HG03469 (cell line): Measurements from ENCODE around the gene RASGEF1B.
A peak's percentile ranks its signal among the peaks of the same experiment; 100 is the strongest.
"Not testable (repeated sequence)": the region's sequence is repeated elsewhere in the genome, so short reads cannot be mapped to it uniquely, and the experiment has no call there.

Experiments used
- ATAC-seq: cut with Tn5 transposase; IDR thresholded peaks from one replicate; pipeline ENCODE4 v1.9.1; 2021; ENCODE audit warnings: mild to moderate bottlenecking, moderate library complexity, moderate number of reproducible peaks; ENCODE audit not compliant: unreplicated experiment

The RASGEF1B gene

GRCh38 chr4:81498551-81499099 is 26.9 kb upstream of the RASGEF1B start:
- ATAC-seq: no peak

GRCh38 chr4:81498046-81498445 is 26.3 kb upstream of the RASGEF1B start:
- no peak for ATAC-seq

- ATAC-seq: no peak
These were observed 23.6 kb upstream of the RASGEF1B start for GRCh38 chr4:81495345-81495744.

GRCh38 chr4:81494031-81494431 is 22.3 kb upstream of the RASGEF1B start:
- peak; percentile 92 for ATAC-seq

- no peak for ATAC-seq
These were observed 21.0 kb upstream of the RASGEF1B start for GRCh38 chr4:81492606-81493230.

- no peak for ATAC-seq
These were observed 20.2 kb upstream of the RASGEF1B start for GRCh38 chr4:81491943-81492342.

- no peak for ATAC-seq
These were observed 18.9 kb upstream of the RASGEF1B start for GRCh38 chr4:81490403-81491160.

GRCh38 chr4:81486502-81486901 is 14.8 kb upstream of the RASGEF1B start:
- ATAC-seq: no peak

- ATAC-seq: no peak
These were observed 13.7 kb upstream of the RASGEF1B start for GRCh38 chr4:81485310-81485980.

- ATAC-seq: no peak
These were observed 10.6 kb upstream of the RASGEF1B start for GRCh38 chr4:81482326-81482725.

GRCh38 chr4:81481151-81481550 is 9.4 kb upstream of the RASGEF1B start:
- no peak for ATAC-seq

- ATAC-seq: not testable (repeated sequence)
These were observed 7.9 kb upstream of the RASGEF1B start for GRCh38 chr4:81479573-81479972.

- ATAC-seq: not testable (repeated sequence)
These were observed 1.9 kb upstream of the RASGEF1B start for GRCh38 chr4:81473331-81474265.

GRCh38 chr4:81472281-81473182 is 825 bp upstream of the RASGEF1B start:
- ATAC-seq: peak; percentile 36

GRCh38 chr4:81471298-81471587 is 464 bp downstream of the RASGEF1B start:
- ATAC-seq: no peak

GRCh38 chr4:81470456-81471297 is 1.0 kb downstream of the RASGEF1B start:
- ATAC-seq: no peak

- no peak for ATAC-seq
These were observed 1.8 kb downstream of the RASGEF1B start for GRCh38 chr4:81469781-81470455.

- no peak for ATAC-seq
These were observed 3.0 kb downstream of the RASGEF1B start for GRCh38 chr4:81468678-81469077.
